ENCODE data around the gene C1QA. TPM values are rescaled to one million over a fixed set of nuclear protein-coding genes. Genes with fewer than 3 reads are reported as not detected.

C1QA gene
- total and polyA plus RNA-seq, 10 of the 15 experiments (the other 5 are each of a cell fraction or from before 2014, with no cell fraction given): 0.59 TPM; not detected in 9

- no TSS peak for BruUV-seq (replicated peaks)
- in situ Hi-C loops (cut with MboI): no loop called here
These were observed 36.2 kb upstream of the C1QA start for GRCh38 chr1:22600071-22600816.

GRCh38 chr1:22600817-22601605 lies 35.4 kb upstream of the C1QA start:
- intact Hi-C loops (cut with micrococcal nuclease; ENCODE audit: unreplicated experiment): no loop called here

More at GRCh38 chr1:22600071-22600816, 36.2 kb upstream of the C1QA start:
- no peaks in the 10 kb centered on the region for H3K9me3 ChIP-seq (replicated peaks; ENCODE audit: control insufficient read depth, insufficient read depth, low read length)
- no peak overlapping the region for H3K27ac ChIP-seq (ENCODE audit: control insufficient read depth, insufficient read depth)
- no peak overlapping the region for H3K4me2 ChIP-seq (ENCODE audit: control insufficient read depth, insufficient read depth)
- no peaks in the 10 kb centered on the region; a peak in 2 of 4 replicates for H3K27me3 ChIP-seq (replicated peaks in 1 of 2; ENCODE audit: control insufficient read depth in 2 of 2, insufficient read depth in 2 of 2, low read length in 1 of 2)
- no peak for FAIRE-seq
- TF ChIP-seq RB1 (IDR thresholded peaks at IDR 0.05; ENCODE audit: borderline replicate concordance): no peak
- WGBS (ENCODE audit: insufficient coverage, insufficient replicate concordance, low lambda C conversion rate, missing lambda C conversion rate): 47% methylated on average over 22 of the region's 22 CpGs
- ChIA-PET CTCF (no interaction called here), SMC1A (ENCODE audit: uncharacterized antibody, unreplicated experiment) (no interaction called here), POLR2A (no interaction called here), RAD21 (ENCODE audit: unreplicated experiment) (no interaction called here)
- intact Hi-C loops (cut with micrococcal nuclease; ENCODE audit: unreplicated experiment): no loop called here
- H4K20me1 ChIP-seq (ENCODE audit: control insufficient read depth, insufficient read depth): no peaks in the 10 kb centered on the region; the same call in 1 of the 2 replicates
- no peak overlapping the region for H3K4me3 ChIP-seq
- DNase-seq (ENCODE audit: low read depth, low spot score): no peak
- H3K36me3 ChIP-seq (ENCODE audit: control insufficient read depth in 2 of 2, insufficient read depth in 2 of 2, low read length in 1 of 2): no peaks in the 10 kb centered on the region
- no peak overlapping the region for H2AFZ ChIP-seq (ENCODE audit: control insufficient read depth, low read depth, low read length)
- no peak for ATAC-seq
- no peaks in the 10 kb centered on the region for H3K4me1 ChIP-seq (ENCODE audit: control insufficient read depth, insufficient read depth, low read length)
- no peaks in the 10 kb centered on the region for H3K79me2 ChIP-seq (ENCODE audit: control insufficient read depth, insufficient read depth, low read length)
- no peak overlapping the region for H3K9ac ChIP-seq (ENCODE audit: control insufficient read depth, insufficient read depth, low read length)

More at GRCh38 chr1:22600817-22601605, 35.4 kb upstream of the C1QA start:
- Histone ChIP-seq H3K9me3 (replicated peaks; ENCODE audit: control insufficient read depth, insufficient read depth, low read length) (no peaks in the 10 kb centered on the region), H3K9ac (ENCODE audit: control insufficient read depth, insufficient read depth, low read length) (no peak overlapping the region), H3K4me2 (ENCODE audit: control insufficient read depth, insufficient read depth) (no peak overlapping the region), H3K79me2 (ENCODE audit: control insufficient read depth, insufficient read depth, low read length) (no peaks in the 10 kb centered on the region), H4K20me1 (ENCODE audit: control insufficient read depth, insufficient read depth) (no peaks in the 10 kb centered on the region), H3K4me1 (ENCODE audit: control insufficient read depth, insufficient read depth, low read length) (no peaks in the 10 kb centered on the region), H3K27ac (ENCODE audit: control insufficient read depth, insufficient read depth) (no peak overlapping the region), H3K27me3 (replicated peaks in 1 of 2; ENCODE audit: control insufficient read depth in 2 of 2, insufficient read depth in 2 of 2, low read length in 1 of 2) (no peaks in the 10 kb centered on the region; a peak in 2 of 4 replicates), H2AFZ (ENCODE audit: control insufficient read depth, low read depth, low read length) (no peak overlapping the region), H3K4me3 (no peak overlapping the region), H3K36me3 (ENCODE audit: control insufficient read depth in 2 of 2, insufficient read depth in 2 of 2, low read length in 1 of 2) (no peaks in the 10 kb centered on the region)
- DNase-seq (ENCODE audit: low read depth, low spot score) (no peak), FAIRE-seq (no peak), ATAC-seq (no peak)
- BruUV-seq (replicated peaks): no TSS peak
- no peak for TF ChIP-seq HCFC1 (IDR thresholded peaks at IDR 0.05; ENCODE audit: low read length)
- RAD21 ChIA-PET (ENCODE audit: unreplicated experiment): no interaction called here
- SMC1A ChIA-PET (ENCODE audit: uncharacterized antibody, unreplicated experiment): no interaction called here
- in situ Hi-C loops (cut with MboI): no loop called here
- 68% methylated on average over 36 of the region's 39 CpGs for WGBS (ENCODE audit: insufficient coverage, insufficient replicate concordance, low lambda C conversion rate, missing lambda C conversion rate)
- POLR2A ChIA-PET: no interaction called here
- CTCF ChIA-PET: no interaction called here
